Vagina (tissue), 2 donors: Measurements from ENCODE around the gene PRDM16.

Experiments used
- CTCF ChIP-seq, 3 experiments: fragments of 450-650 bp in 2 of 3; fragments of 200-600 bp in 1 of 3; sonication (generic) in 1 of 3; IDR thresholded peaks; one replicate each; pipeline ENCODE4 v1.5.1; 2017 to 2019; ENCODE audit warnings: antibody characterized with exemption in 3 of 3, mild to moderate bottlenecking in 2 of 3, moderate library complexity in 2 of 3
- POLR2A ChIP-seq, 2 donors: fragments of 450-650 bp; IDR thresholded peaks; one replicate each; pipeline ENCODE4 v1.6.1; 2017; ENCODE audit warnings: antibody characterized with exemption in 2 of 2, mild to moderate bottlenecking in 2 of 2, moderate library complexity in 2 of 2
- POLR2AphosphoS5 ChIP-seq, 2 donors: sonication (generic); formaldehyde crosslinking; IDR thresholded peaks; one replicate each; pipeline ENCODE4 v1.9.0; 2017; ENCODE audit warnings: antibody characterized with exemption in 2 of 2, mild to moderate bottlenecking in 2 of 2, low read depth in 1 of 2; ENCODE audit not compliant: insufficient read depth in 1 of 2

DNA sequence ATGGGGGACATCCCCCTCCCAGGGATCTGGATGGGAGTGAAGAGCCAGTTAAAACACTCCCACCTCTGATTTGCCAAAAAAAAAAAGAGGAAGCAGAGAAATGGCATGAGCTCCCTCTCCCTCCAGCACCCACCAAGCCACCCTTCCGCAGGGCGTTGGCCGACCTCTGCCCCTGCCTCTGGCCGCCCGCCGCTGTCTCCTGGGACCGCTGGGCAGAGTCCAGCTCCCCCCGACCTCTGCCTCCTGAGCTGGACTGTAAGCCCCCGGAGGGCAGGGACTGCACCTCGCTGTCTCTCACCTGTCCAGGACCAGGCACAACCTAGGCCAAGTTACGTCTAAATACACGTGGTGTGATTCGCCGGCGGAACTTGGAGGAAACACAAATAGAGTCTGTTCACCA, 174.3 kb downstream of the PRDM16 start:
- TF ChIP-seq CTCF (IDR thresholded peaks at IDR 0.05) (no peak), POLR2A (IDR thresholded peaks at IDR 0.05) (no peak), POLR2AphosphoS5 (IDR thresholded peaks at IDR 0.05; ENCODE audit: insufficient read depth in 1 of 2, low read depth in 1 of 2) (no peak)
